Epidermal melanocyte (primary cell): ENCODE results near the gene FRMD4A.

ENCODE experiments used
- DNase-seq: peaks from one replicate; pipeline ENCODE4 v3.0.0; 2011; ENCODE audit warnings: low spot score; ENCODE audit not compliant: insufficient read length

Gene FRMD4A

DNA sequence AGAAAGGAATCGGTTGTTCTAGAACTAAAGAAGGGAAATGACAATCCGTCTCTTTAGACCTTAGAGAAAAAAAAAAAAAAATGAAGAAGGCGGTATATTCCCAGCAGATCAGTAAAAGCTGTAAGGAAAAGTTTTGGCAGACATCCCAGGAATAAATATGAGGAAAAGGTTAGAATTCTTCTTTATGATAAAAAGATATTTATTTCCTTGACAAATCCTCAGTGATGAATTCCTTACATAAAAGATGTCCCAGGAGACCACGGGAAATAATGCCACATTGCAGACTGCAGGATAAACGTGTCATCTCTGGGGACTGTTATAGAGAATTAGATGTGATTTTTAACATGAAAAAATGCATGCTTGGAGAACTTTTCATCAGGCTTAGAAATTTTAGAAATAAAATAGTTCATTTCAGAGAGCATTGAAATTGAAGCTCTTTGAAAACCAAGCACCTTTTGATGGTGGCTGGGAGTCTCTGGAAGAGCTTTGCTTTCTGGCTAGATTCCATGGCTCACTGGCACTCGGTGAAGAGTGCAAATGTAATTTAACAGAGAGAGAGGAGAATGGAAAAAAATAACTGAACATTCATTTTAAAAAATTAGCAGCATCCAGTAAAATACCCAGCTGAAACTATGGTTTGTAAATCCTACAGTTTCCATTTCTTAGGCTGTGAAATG, 645.8 kb downstream of the FRMD4A start:
- DNase-seq = no peak

DNA sequence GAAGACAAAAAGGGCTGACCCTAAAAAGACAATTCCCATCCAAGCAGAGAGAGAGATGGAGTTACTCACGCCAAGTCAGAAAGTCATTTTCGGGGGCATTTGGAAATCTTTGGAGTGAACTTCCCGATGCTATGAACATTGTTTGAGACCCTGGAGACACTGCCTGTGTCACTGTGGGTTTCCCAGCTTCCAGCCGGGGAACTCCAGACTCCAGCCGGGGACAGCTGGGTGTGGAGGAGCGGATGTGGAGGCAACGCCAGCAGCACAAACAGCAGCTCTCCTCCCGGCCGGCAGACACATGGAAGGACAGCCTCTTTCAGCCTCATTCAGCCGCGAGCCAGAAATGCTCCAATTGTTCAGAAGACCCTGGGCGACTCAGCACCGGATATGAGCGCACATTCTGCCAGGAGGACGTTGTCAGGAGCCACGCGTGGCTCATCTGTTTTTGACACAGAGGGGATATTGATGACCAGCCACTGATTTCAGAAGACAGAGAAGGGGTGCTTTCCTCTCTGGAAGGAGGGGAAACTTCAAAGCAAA, 646.4 kb downstream of the FRMD4A start:
- peak; percentile 84 for DNase-seq

DNA sequence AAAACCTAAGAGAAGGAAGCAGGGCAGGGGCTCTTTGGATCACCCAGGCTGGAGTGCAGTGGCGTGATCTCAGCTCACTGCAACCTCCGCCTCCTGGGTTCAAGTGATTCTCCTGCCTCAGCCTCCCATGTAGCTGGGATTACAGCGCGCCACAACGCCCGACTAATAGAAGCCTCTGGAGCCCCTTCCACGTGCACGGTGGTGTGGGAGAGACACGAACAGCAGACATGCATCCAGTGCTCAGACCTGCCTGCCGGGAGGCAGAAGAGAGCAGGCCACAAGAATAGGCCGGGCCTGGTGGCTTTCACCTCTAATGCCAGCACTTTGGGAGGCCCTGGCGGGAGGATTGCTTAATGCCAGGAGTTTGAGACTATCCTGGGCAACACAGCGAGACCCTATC, 647.7 kb downstream of the FRMD4A start:
- DNase-seq = no peak

- no peak for DNase-seq
Observed at GRCh38 chr10:13681960-13682359, 648.8 kb downstream of the FRMD4A start.

DNA sequence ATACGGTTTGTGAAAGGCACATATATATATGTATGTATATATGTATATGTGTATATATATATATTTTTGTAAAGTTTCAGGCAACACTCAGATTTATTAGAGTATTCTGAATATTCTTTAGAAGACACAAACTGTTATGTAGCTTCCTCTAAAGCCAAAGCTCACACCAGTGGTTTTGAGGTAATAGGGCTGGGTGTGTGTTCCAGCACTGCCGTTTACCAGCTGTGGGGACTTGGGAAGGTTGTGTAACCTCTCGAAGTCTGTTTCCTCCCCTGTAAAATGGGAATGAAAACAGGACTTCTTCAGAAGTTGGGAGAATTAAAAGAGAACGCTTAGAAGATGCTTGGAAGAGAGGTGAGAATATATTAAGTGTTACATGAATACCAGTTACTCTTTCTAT, 649.2 kb downstream of the FRMD4A start:
- DNase-seq = no peak

- no peak for DNase-seq
Observed at GRCh38 chr10:13681095-13681494, 649.6 kb downstream of the FRMD4A start.

- no peak for DNase-seq
Observed at GRCh38 chr10:13678101-13678843, 652.5 kb downstream of the FRMD4A start.

DNA sequence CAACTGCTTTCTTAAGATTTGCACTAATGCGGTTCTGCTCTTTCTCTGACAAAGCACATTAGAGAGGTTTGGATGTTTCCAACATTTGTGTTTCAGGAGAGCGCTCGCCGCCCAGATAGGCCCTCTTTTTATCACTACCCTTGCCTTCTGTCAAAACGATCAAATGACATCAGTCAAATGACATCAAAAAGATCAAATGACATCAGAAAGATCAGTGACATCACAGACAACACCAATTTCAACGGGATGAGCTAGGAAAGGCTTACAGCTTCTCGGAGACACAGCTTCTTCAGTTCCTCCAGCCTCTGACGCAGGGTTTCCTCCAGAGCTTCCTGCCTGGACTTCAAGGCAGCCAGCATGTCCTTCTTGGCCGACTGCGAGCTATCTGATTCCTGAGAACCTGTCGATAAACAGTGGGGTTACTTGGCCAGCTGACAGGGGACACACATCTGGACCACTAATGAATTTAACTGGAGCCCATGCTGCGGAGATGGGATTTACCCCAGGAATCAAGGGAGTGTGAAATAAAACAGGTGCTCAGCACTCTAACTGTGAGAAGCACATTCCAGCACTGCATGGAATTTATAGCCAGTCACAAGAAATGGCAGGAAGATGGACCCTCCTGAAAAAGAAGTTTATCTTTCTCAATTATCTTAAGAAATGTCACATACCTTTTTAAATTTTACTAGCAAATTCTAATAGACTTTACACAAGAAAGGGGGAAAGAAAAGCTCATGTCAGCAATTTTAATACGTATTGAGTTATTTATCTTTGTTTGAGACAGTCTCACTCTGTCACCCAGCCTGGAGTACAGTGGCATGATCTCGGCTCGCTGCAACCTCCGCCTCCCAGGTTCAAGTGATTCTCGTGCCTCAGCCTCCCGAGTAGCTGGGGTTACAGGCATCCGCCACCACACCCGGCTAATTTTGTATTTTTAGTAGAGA, 655.8 kb downstream of the FRMD4A start:
- no peak for DNase-seq

GRCh38 chr10:13673156-13673555, 657.6 kb downstream of the FRMD4A start:
- no peak for DNase-seq

DNA sequence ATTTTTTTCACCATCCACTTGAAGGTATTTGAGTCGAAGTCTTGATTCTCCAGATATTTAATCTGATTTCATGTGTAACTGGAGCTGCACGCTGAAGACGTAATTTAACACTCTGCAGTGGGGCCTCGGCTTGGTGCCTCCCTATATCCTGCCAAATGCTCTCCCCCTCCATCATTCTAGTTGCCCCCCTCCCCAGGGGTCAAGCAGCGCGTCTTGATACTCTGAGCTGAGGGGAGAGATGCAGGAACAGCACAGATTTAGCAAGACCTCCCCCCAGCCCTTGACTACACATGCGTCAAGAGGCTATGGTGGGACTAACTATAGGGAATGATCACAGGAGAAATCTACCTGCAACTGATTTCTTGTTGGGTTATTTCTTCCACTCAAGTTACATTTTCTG, 658.2 kb downstream of the FRMD4A start:
- no peak for DNase-seq

DNA sequence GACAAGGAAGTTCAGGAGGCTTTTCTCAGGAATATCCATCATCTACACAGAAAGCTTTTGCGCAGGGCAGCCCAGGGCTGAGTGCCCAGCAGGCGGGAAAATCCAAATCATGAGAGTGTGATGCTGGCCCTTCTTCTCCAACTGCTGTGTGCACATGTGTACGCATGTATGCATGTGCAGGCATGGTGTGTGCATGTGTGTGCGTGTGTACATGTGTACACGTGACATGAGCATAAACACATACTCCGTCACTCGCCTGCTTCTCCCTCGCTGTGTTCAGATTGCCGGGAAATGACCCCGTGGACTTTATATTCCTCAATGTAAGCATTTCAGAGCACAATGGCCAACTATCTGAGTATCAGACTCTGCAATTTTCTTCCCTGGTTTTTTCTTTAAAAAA, 658.8 kb downstream of the FRMD4A start:
- no peak for DNase-seq

GRCh38 chr10:13670311-13670710, 660.4 kb downstream of the FRMD4A start:
- no peak for DNase-seq

- no peak for DNase-seq
Observed at GRCh38 chr10:13669901-13670300, 660.8 kb downstream of the FRMD4A start.

DNA sequence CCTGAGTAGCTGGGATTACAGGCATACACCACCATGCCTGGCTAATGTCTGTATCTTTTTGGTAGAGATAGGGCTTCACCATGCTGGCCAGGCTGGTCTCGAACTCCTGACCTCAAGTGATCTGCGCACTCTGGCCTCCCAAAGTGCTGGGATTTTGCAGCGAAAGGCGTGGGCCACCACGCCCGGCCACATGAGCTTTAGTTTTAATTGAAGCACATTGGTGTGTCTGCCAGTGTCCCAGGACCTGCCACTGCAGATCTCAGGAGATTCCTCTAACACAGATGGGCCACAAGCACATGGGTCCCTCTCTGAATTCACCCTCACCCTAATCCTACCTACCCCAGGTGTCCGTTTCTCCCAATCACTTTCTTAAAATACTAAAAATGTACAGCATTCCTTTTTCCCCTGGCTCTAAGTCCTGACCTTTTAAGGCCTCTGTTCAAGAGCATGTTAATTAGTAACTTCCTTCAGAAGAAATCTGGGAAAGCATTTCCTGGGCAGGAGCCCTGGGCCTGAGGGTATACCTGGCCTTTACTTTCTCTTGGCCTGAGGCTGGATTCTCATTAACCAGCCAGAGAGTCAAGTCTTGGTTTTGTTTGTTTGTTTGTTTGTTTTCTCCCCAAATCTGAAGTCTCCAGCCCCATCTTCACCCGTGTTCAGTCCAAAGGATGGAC, 661.4 kb downstream of the FRMD4A start:
- DNase-seq = no peak

- DNase-seq = no peak
Observed at GRCh38 chr10:13668126-13668525, 662.6 kb downstream of the FRMD4A start.

DNA sequence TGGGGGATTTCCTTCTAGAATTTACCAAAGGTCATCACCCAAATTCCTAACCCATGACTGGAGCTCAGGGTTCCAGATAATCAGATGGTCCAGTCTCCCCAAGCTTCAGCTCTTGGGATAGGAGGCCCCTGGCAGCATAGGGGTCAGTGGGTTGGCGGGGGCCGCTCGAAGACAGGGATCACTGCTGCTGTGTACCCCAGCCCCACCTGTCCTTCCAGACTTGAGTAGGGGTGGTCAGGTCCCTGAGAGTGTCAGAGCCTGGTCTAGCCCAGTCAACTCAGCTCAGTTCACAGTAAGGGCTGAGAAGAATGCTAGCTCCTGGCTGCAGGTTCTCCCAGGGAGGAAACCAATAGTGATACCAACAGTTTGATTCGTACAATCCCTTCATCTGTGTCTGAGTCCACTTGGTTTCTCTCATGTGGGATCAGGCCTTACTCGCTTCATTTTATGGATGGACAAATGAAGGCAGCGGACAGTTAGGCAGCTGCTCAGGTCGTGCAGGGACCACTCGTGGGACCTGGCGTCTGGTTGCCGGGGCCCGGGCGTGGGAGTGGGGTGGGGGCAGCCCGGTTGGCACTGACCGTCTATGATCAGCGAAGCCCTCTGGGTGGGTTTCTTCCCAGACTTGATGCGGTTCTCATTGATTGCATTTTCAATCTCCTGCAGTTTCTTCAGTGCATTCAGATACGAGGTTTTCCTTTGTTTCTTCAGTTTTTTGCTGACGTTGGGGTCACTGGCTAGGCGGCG, 665.0 kb downstream of the FRMD4A start:
- DNase-seq = no peak

- DNase-seq = no peak
Observed at GRCh38 chr10:13661256-13661655, 669.5 kb downstream of the FRMD4A start.

- no peak for DNase-seq
Observed at GRCh38 chr10:13660551-13660920, 670.2 kb downstream of the FRMD4A start.

- peak; percentile 94 for DNase-seq
Observed at GRCh38 chr10:13659887-13660550, 670.7 kb downstream of the FRMD4A start.
